Measurements from ENCODE around the gene USH1C. TPM values are rescaled to one million over a fixed set of nuclear protein-coding genes. Genes with fewer than 3 reads are reported as not detected.

The USH1C gene
- polyA plus RNA-seq (ENCODE audit: low read depth in 6 of 6): not detected

DNA sequence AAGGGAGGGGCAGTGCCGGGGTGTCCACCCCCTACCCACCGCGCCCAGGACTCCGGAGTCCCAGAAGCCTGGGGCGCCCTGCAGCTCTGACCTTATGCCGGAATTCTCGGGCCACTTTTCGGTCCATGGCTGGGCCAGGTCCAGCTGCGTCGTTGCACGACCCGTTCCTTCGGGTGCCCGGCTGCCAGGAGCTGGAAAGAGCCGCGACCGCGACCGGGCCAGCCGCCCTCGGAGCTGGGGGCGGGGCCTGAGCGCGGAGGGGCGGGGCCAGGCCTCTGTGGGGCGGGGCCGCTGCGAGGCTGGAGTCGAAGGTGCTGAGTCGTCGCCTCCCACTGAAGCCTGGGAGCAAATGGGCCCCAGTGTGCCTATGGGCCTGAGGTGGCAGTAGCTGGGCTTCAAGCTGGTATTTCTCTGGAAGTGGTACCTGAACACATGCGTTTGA lies at the start of gene USH1C:
Gene USH1C (minus strand): TSS at position 236 of the 442 bp plus-strand sequence. CDS start 109 bp downstream, at position 127.
- peak within 1 kb of the TSS in 1 of 8 donors; percentile 37 for H3K4me3 Mint-ChIP-seq
- no peaks in the 10 kb centered on the region for H3K36me3 Mint-ChIP-seq
- DNase-seq (no peak), ATAC-seq (ENCODE audit: low read depth in 2 of 2) (no peak)
- H3K4me1 Mint-ChIP-seq: peaks cover 4 to 6% (median 5%) of the 10 kb centered on the region in 3 donors
- peaks cover 38 to 69% (median 61%) of the 10 kb centered on the region in 3 donors for H3K27me3 Mint-ChIP-seq
- peaks cover 0 to 4% (median 0%) of the 10 kb centered on the region in 7 donors for H3K9me3 Mint-ChIP-seq
- no peak within 1 kb of the TSS for H3K27ac Mint-ChIP-seq

DNA sequence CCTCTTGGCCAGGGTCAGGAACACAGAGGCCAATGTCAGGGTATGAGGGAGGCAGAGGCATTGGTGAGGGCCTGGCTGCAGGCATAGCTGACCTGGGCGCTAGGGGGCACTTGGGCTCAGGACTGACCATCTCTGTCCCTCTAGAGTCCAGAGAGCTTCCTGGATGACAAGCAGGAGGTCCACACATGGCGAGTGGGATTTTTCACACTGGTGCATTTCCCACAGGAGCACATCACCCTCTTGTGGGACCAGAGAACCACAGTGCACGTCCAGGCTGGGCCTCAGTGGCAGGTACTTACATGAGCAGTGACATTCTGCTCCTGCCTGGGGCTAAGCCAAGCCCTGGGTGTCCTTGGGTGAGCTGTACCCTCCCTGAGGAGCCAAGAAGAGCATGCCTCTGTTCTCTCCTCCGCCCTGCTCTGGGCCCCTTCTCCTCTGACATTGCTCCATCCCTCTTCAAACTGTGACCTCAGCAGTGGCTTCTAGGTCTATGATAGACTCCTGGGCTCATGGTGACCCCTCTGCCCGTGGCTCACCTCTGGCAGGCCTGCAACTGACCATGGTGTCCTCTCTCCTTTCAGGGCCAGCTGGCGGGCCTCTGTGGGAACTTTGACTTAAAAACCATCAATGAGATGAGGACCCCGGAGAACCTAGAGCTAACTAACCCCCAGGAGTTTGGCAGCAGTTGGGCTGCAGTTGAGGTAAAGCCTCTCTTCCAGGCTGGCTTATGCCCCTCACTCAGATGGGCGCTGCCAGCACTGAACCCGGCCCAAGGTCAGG lies 49.4 kb upstream of the USH1C start:
- Mint-ChIP-seq H3K36me3 (peaks cover 0 to 3% of the 10 kb centered on the region in 2 donors), H3K27me3 (peaks cover 4 to 16% (median 5%) of the 10 kb centered on the region in 3 donors), H3K4me3 (no peak overlapping the region), H3K4me1 (no peaks in the 10 kb centered on the region), H3K27ac (no peak overlapping the region), H3K9me3 (peaks cover 0 to 17% (median 3%) of the 10 kb centered on the region in 7 donors)
- DNase-seq: no peak
- no peak for ATAC-seq (ENCODE audit: low read depth in 2 of 2)

DNA sequence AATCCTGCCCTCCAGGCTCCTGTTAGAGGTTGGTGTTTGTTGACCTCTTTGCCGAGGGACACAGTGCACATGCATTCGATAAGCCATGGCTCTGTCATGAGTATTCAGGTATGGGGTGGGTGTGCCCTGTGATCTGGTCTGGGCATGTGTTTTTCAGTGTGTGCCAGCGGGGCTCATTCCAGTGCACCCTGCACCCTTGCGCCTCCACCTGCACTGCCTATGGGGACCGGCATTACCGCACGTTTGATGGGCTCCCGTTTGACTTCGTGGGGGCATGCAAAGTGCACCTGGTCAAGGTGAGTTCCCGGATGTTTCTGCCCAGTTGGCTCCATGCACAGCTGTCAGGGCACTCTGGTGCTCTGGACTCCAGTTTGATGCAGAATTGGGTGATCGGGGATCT lies 47.1 kb upstream of the USH1C start:
- Mint-ChIP-seq H3K4me1 (no peaks in the 10 kb centered on the region), H3K27ac (no peak overlapping the region), H3K4me3 (no peak overlapping the region), H3K36me3 (peaks cover 0 to 3% of the 10 kb centered on the region in 2 donors), H3K9me3 (peaks cover 0 to 17% (median 3%) of the 10 kb centered on the region in 7 donors), H3K27me3 (peaks cover 3 to 27% (median 4%) of the 10 kb centered on the region in 3 donors)
- DNase-seq (no peak), ATAC-seq (ENCODE audit: low read depth in 2 of 2) (no peak)

DNA sequence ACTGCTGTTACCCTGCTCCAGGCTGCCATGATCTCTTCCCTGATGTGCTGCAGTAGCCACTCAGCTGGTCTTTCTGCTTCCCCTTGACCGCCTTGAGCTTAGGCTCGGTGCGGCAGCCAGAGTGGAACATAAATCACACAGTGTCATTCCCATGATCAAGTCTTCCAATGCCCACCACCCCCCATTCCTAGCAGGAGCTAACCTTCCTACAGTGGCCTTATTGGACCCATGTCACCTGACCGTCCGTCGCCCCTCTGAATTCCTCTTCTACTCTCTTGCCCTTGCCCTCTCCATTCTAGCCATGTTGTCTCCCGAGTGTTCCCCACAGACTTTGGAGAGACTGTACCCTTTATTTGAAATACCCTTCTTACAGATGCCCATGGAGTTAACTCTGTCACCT lies 46.2 kb upstream of the USH1C start:
- no peak overlapping the region for H3K4me3 Mint-ChIP-seq
- DNase-seq (no peak), ATAC-seq (ENCODE audit: low read depth in 2 of 2) (no peak)
- H3K27ac Mint-ChIP-seq: no peak overlapping the region
- peaks cover 0 to 14% (median 3%) of the 10 kb centered on the region in 7 donors for H3K9me3 Mint-ChIP-seq
- peaks cover 0 to 3% of the 10 kb centered on the region in 2 donors for H3K36me3 Mint-ChIP-seq
- H3K27me3 Mint-ChIP-seq: peaks cover 4 to 32% (median 4%) of the 10 kb centered on the region in 3 donors
- H3K4me1 Mint-ChIP-seq: no peaks in the 10 kb centered on the region

DNA sequence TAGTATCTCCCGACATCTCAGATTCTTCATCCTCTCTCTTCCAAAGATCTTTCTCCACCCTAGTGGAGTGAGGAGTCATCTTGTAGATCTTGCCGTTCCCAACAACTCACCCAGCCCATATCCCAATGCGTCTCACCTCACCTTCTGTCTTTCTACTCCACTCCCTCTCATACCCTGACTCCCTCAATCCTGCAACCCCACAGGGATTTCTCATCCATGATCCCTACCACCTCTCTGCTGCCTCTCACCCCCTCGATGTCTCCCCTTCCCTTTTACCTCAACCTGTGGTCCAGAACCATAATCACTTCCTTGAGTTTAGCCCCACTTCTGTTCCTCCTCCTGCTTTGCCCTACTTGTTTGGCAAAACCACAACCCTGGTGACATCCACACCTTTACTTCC lies 44.5 kb upstream of the USH1C start:
- DNase-seq (no peak), ATAC-seq (ENCODE audit: low read depth in 2 of 2) (no peak)
- no peaks in the 10 kb centered on the region for H3K4me1 Mint-ChIP-seq
- no peak overlapping the region for H3K27ac Mint-ChIP-seq
- H3K36me3 Mint-ChIP-seq: no peaks in the 10 kb centered on the region
- H3K4me3 Mint-ChIP-seq: no peak overlapping the region
- H3K9me3 Mint-ChIP-seq: no peaks in the 10 kb centered on the region
- H3K27me3 Mint-ChIP-seq: peaks cover 4 to 27% (median 8%) of the 10 kb centered on the region in 3 donors

DNA sequence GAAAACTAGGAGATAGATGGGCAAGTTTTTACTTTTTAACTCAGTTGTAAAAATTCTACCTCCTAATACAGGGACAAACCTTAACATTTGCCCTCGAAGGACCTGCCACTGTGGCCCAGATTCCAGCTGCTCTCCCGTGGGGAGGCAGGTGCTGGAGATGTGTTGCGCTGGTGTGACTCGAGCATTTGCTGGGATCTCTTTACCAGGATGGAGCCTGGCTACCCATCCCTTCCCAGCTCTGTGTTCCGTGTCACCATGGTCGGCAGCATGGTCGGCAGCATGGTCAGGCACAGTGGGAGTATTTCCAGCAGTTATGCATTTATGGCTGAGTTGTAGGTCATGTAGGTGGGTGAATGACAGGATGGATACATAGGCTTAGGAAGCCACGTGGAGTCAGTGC lies 44.0 kb upstream of the USH1C start:
- H3K36me3 Mint-ChIP-seq: no peaks in the 10 kb centered on the region
- no peaks in the 10 kb centered on the region for H3K9me3 Mint-ChIP-seq
- no peak overlapping the region for H3K4me3 Mint-ChIP-seq
- ATAC-seq (ENCODE audit: low read depth in 2 of 2): no peak
- H3K4me1 Mint-ChIP-seq: no peaks in the 10 kb centered on the region
- H3K27me3 Mint-ChIP-seq: peaks cover 4 to 27% (median 8%) of the 10 kb centered on the region in 3 donors
- DNase-seq: no peak
- H3K27ac Mint-ChIP-seq: no peak overlapping the region

DNA sequence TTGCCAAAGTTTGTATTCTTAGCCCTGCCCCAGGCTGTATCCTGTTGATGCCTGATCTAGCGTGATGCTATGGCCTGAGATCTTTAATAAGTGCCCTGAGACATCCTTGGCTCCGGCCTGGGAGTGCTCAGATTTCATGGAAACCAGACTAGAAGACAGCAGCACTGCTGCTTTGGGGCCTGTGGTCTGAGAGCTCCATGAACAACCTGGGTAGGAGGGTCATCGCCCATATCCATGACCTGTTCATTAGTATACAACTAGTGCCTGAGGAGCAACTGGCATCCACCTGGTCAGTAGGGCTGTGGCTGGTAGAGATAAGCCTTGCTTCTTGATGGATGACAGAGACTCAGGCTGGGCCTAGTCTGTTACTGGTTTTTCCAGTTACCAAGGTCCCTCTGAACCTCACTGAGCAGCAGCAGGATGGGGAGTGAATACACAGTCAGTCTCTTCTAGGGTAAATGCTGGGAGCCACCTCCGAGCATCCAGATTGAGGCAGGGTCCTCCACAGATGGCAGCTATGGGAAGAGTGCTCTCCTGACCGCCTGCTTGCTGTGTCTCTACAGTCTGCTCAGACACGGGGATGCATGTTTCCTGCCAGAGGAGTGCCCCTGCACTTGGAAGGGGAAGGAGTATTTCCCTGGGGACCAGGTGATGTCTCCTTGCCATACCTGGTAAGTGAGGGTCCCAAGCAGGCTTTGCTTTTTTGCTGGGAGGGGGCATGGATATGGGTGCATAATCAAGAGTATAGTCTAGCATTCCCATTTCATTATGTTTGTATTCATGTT lies 41.9 kb upstream of the USH1C start:
- no peak for ATAC-seq (ENCODE audit: low read depth in 2 of 2)
- peaks cover 0 to 22% (median 8%) of the 10 kb centered on the region in 3 donors for H3K27me3 Mint-ChIP-seq
- H3K36me3 Mint-ChIP-seq: no peaks in the 10 kb centered on the region
- DNase-seq: no peak
- H3K9me3 Mint-ChIP-seq: no peaks in the 10 kb centered on the region
- H3K4me3 Mint-ChIP-seq: no peak overlapping the region
- no peaks in the 10 kb centered on the region for H3K4me1 Mint-ChIP-seq
- H3K27ac Mint-ChIP-seq: no peak overlapping the region

DNA sequence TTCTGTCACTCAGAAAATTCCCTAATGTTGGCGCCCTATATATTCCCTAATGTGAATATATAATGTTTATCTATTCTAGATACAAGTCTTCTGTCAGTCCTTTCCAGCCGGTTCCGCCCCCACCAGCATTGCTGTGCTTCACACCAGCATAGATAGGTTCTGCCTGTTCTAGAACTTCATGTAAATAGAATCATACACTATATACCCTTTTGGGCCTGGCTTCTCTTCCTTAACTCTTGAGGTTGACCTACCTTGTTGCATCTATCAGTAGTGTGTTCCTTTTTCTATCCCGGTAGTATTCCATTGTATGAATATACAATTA lies 37.5 kb upstream of the USH1C start:
- Mint-ChIP-seq H3K4me1 (no peaks in the 10 kb centered on the region), H3K27ac (no peak overlapping the region), H3K27me3 (peaks cover 5 to 29% (median 18%) of the 10 kb centered on the region in 3 donors), H3K36me3 (no peaks in the 10 kb centered on the region), H3K9me3 (no peaks in the 10 kb centered on the region), H3K4me3 (no peak overlapping the region)
- no peak for ATAC-seq (ENCODE audit: low read depth in 2 of 2)
- DNase-seq: no peak

DNA sequence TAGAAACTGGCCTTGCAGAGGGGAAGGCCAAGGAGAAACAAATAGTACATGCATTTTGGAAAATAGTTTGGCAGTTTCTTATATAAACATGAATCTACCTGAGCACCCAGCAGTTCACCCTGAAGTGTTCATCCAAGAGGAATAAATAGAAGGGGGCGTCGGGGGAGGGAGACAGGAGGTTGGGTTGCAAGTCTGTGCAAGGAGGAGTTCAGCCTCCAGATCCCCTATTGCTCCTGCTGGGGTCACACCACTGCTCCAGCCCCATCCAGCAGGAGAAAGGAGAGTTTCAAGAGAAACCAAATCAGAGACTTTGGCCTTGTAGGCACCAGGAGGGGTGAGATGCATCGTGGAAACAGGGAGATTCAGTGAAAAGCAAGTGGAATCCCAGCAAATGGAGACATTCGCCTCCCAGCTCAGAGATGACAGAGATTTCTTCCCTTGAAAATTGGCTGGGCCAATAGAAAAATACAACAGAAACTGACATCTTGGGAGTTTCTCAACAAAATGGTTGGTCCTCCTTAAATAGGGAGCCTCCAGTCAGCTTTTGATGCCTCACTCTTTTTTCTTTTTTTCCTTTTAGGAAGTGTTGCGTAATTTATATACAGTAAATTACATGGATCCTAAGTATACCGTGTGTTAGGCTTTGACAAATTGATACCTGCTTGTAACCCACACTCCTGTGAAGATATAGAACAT lies 37.0 kb upstream of the USH1C start:
- Mint-ChIP-seq H3K36me3 (no peaks in the 10 kb centered on the region), H3K9me3 (no peaks in the 10 kb centered on the region), H3K27me3 (peaks cover 5 to 24% (median 18%) of the 10 kb centered on the region in 3 donors), H3K4me1 (no peaks in the 10 kb centered on the region), H3K27ac (no peak overlapping the region), H3K4me3 (no peak overlapping the region)
- DNase-seq (no peak), ATAC-seq (ENCODE audit: low read depth in 2 of 2) (no peak)

DNA sequence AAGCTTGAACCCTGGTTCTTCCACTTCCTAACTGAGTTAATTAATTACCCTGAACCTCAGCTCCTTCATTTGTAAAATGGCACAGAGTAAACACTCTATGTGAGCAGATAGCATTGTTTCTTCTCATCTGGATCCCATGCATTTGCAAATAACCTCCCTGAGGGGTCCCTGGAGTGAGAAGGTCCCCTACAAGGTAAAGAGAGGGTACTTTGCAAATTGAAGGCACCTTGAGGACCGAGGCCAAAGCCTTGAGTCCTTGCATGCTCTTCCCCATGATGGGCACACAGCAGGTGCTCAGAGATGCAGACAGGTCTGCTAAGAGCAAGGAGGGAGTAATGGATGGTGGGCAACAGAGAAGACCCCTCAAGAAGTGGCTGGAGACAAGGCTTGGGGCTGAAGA lies 36.1 kb upstream of the USH1C start:
- peaks cover 5 to 15% (median 13%) of the 10 kb centered on the region in 3 donors for H3K27me3 Mint-ChIP-seq
- H3K36me3 Mint-ChIP-seq: no peaks in the 10 kb centered on the region
- H3K27ac Mint-ChIP-seq: no peak overlapping the region
- DNase-seq (no peak), ATAC-seq (ENCODE audit: low read depth in 2 of 2) (no peak)
- no peaks in the 10 kb centered on the region for H3K9me3 Mint-ChIP-seq
- H3K4me1 Mint-ChIP-seq: no peaks in the 10 kb centered on the region
- H3K4me3 Mint-ChIP-seq: no peak overlapping the region

DNA sequence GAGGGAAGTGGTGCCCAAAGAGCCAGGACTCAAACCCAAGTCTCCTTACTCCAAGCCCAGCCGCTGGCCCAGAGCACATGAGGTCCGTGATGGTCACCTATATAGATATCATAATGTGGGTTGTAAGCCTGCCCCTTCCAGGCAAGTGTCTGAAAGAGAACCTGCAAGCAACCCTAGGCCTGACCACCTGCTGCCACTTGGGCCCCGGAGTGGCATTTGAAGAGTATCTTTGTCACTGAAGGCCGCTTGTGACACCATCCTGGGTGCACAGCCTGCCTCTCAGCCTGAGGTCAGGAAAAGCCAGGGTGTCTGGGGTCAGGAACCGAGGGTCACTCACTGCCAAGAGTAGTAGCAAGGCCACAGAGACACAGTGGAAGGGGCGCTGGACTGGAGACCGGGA lies 35.2 kb upstream of the USH1C start:
- Mint-ChIP-seq H3K9me3 (no peaks in the 10 kb centered on the region), H3K4me1 (no peaks in the 10 kb centered on the region), H3K4me3 (no peak overlapping the region), H3K27ac (no peak overlapping the region), H3K27me3 (peaks cover 5 to 14% (median 10%) of the 10 kb centered on the region in 3 donors), H3K36me3 (no peaks in the 10 kb centered on the region)
- ATAC-seq (ENCODE audit: low read depth in 2 of 2) (no peak), DNase-seq (no peak)

DNA sequence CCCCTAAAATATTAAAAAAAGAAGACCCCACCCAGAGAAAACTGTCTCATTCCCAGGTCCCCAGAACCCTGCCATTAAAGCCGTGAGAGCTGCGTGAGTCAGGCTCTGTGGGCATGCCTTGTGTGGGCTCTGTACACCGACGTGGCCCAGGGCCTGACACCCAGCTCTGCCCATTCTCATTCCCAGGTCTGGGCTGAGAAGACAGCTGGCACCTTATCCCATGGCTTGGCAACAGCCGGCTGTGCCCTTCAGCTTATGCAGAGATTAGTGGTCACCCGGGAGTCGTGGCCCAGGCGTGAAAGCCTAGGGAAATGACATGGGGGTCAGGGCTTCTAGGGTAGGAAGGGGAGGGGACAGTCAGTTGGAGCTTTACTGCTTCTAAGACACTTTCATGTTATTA lies 34.7 kb upstream of the USH1C start:
- H3K4me3 Mint-ChIP-seq: no peak overlapping the region
- H3K4me1 Mint-ChIP-seq: no peaks in the 10 kb centered on the region
- H3K27me3 Mint-ChIP-seq: peaks cover 5 to 14% (median 11%) of the 10 kb centered on the region in 3 donors
- ATAC-seq (ENCODE audit: low read depth in 2 of 2): no peak
- no peaks in the 10 kb centered on the region for H3K36me3 Mint-ChIP-seq
- no peak overlapping the region for H3K27ac Mint-ChIP-seq
- H3K9me3 Mint-ChIP-seq: no peaks in the 10 kb centered on the region
- no peak for DNase-seq

DNA sequence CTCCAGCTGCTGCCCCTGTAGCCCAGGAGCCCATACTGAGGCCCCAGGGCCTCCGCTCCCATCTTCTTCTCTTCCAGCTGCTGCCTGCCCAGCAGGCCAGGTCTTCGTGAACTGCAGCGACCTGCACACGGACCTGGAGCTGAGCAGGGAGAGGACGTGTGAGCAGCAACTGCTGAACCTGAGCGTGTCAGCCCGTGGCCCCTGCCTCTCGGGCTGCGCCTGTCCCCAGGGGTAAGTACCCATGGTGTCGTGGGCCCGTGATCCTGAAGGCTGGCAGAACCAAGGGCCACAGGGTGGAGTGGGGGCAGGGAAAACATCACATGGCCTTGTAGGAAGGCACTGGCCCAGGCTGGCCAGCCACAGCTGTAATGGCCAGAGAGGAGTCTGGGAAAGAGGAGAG lies 34.1 kb upstream of the USH1C start:
- Mint-ChIP-seq H3K27me3 (peaks cover 5 to 17% (median 14%) of the 10 kb centered on the region in 3 donors), H3K27ac (no peak overlapping the region), H3K9me3 (no peaks in the 10 kb centered on the region), H3K36me3 (no peaks in the 10 kb centered on the region), H3K4me3 (no peak overlapping the region), H3K4me1 (no peaks in the 10 kb centered on the region)
- no peak for DNase-seq
- ATAC-seq (ENCODE audit: low read depth in 2 of 2): no peak

Data from naive B cell (primary cell).